ENCODE data around the gene SSH2.

GRCh38 chr17:29723278-29724047 is 206.6 kb downstream of the SSH2 start:
- TF ChIP-seq CTCF (IDR thresholded peaks at IDR 0.05; ENCODE audit: low read depth, low read length) (no peak), EZH2phosphoT487 (IDR thresholded peaks at IDR 0.05; ENCODE audit: low read depth) (no peak)

Data from OCI-LY3 (cell line).